Osteocyte (in vitro differentiated cells): ENCODE results near the gene TMEM179. TPM values are rescaled to one million over a fixed set of nuclear protein-coding genes. Genes with fewer than 3 reads are reported as not detected.

Experiments
- DNase-seq: peaks from one replicate; pipeline ENCODE4 v3.0.0; 2021; ENCODE audit warnings: mixed read lengths; ENCODE audit not compliant: unreplicated experiment; ENCODE audit errors: extremely low spot score
- H3K27ac Mint-ChIP-seq: one replicate; pipeline ENCODE4 v1.8.0; 2021; ENCODE audit warnings: mild to moderate bottlenecking, mixed read lengths; ENCODE audit not compliant: unreplicated experiment
- H3K27me3 Mint-ChIP-seq: one replicate; pipeline ENCODE4 v1.8.0; 2021; ENCODE audit warnings: mixed read lengths; ENCODE audit not compliant: unreplicated experiment
- H3K36me3 Mint-ChIP-seq: one replicate; pipeline ENCODE4 v1.8.0; 2021; ENCODE audit warnings: mixed read lengths; ENCODE audit not compliant: unreplicated experiment
- H3K4me1 Mint-ChIP-seq: one replicate; pipeline ENCODE4 v1.8.0; 2021; ENCODE audit warnings: mixed read lengths; ENCODE audit not compliant: unreplicated experiment
- H3K4me3 Mint-ChIP-seq: one replicate; pipeline ENCODE4 v1.8.0; 2021; ENCODE audit warnings: mild to moderate bottlenecking, moderate library complexity, mixed read lengths; ENCODE audit not compliant: unreplicated experiment
- H3K9me3 Mint-ChIP-seq: one replicate; pipeline ENCODE4 v1.8.0; 2021; ENCODE audit warnings: mixed read lengths; ENCODE audit not compliant: unreplicated experiment
- total RNA-seq: library from RNA; stranded (reverse); gene quantifications from 2 replicates; pipeline ENCODE4 v1.2.1, GENCODE V29; 2021
- TF ChIP-seq, protein P1 (sequence below): fragments of 200-600 bp; sonication (generic); IDR thresholded peaks from 2 replicates; pipeline ENCODE4 v1.5.0; 2021; ENCODE audit warnings: antibody characterized with exemption, mild to moderate bottlenecking, moderate library complexity

TMEM179 gene
- total RNA-seq, 1 donor from 2014 or later: not detected

DNA sequence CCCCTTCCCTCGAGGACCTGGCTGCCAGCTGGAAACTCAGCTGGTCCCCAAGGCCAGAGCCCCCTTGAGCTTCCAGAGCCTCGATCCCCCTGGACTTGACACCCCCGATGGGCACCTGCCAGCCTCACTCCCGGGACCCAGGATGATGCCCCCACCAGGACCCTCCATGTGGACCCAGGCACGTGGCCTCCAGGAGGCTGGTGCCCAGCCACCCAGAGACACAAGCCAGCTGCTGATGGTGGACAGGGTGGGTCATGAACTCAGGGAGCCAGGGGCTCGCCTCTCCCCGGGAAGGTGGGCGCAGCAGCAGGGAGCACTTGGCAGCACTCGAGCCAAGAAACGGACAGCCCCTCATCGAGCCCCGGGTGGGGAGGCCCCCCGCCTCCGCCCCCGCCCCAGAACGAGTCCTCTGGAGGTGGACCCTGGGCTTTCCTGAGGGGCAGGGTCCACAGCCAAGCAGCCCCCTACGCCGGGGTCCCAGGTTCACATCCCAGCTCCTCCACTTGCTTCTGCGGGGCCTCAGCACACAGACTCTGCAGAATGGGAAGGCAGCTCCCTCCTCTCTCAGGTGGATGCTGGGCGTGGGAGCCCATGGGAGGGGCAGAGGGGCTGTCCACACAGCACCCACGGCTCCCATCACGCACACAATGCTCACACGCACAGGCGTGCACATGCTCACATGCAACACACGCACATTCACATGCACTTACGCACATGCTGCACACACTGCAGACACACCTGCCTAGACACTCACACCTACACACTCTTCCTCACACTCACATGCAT is 12.9 kb downstream of the TMEM179 start:
- TF ChIP-seq, protein P1, sequence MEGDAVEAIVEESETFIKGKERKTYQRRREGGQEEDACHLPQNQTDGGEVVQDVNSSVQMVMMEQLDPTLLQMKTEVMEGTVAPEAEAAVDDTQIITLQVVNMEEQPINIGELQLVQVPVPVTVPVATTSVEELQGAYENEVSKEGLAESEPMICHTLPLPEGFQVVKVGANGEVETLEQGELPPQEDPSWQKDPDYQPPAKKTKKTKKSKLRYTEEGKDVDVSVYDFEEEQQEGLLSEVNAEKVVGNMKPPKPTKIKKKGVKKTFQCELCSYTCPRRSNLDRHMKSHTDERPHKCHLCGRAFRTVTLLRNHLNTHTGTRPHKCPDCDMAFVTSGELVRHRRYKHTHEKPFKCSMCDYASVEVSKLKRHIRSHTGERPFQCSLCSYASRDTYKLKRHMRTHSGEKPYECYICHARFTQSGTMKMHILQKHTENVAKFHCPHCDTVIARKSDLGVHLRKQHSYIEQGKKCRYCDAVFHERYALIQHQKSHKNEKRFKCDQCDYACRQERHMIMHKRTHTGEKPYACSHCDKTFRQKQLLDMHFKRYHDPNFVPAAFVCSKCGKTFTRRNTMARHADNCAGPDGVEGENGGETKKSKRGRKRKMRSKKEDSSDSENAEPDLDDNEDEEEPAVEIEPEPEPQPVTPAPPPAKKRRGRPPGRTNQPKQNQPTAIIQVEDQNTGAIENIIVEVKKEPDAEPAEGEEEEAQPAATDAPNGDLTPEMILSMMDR: no peak
- no peaks in the 10 kb centered on the region for H3K4me1 Mint-ChIP-seq
- no peak for DNase-seq

DNA sequence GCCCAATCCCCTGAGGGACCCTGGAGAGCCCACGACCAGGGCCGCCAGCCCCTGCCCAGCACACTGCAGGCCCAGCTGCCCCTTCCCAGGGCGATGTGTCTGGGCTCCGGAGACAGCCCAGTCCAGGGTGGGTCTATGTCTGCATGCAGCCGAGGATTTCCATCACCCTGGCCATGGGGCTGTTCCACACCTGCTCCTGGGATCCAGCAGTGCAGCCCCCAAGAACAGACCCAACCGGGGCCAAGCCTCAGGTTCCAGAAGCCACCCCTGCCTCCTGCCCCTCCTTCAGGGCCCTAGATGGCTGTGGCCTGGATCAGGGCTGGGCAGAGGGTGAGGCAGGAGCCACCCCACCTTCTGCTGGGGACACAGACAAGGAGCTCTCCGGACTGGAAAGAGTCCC is 13.5 kb downstream of the TMEM179 start:
- no peak overlapping the region for H3K4me3 Mint-ChIP-seq
- no peaks in the 10 kb centered on the region for H3K36me3 Mint-ChIP-seq
- peaks cover 1% of the 10 kb centered on the region for H3K4me1 Mint-ChIP-seq
- no peak overlapping the region for H3K27ac Mint-ChIP-seq
- DNase-seq: no peak
- TF ChIP-seq, protein P1: no peak
- H3K9me3 Mint-ChIP-seq: no peaks in the 10 kb centered on the region
- H3K27me3 Mint-ChIP-seq: peaks cover 6% of the 10 kb centered on the region

More for the DNA sequence above, 12.9 kb downstream of the TMEM179 start:
- Mint-ChIP-seq H3K27me3 (peaks cover 6% of the 10 kb centered on the region), H3K9me3 (no peaks in the 10 kb centered on the region), H3K4me3 (no peak overlapping the region), H3K36me3 (no peaks in the 10 kb centered on the region), H3K27ac (no peak overlapping the region)

DNA sequence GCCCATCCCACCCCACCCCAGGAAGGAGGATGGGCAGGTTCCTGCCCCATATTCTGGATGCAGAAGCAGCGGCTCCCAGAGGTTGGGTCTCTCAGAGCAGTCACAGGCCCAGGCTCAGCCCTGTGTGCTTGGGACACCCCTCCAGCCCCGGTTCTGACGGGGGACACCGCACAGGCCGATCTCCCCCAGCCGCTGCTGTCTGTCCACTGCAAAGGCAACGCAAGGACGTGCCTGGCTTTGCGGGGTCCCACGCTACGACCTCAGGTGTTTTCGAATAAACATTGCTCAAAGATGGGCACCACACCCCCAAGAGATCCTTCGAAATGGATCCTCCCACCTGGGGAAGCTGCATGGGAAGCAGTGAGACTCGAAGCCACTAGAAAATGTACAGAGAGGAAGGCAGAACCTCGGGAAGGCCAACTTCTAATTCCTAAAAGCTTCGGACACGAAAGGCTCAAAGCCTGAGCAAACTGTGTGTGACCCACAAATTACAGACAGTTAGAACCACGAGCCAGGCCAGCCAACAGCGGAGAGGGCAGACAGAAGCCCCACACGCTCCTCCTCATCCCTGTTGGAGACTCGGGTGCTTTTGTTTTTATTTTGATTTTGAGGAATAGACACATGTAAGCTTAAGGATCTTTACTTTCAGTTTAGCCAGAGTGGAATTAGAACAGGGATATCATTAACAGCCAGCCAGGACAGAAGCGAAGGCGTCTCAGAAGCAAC is 14.2 kb downstream of the TMEM179 start:
- H3K27me3 Mint-ChIP-seq: peaks cover 11% of the 10 kb centered on the region
- no peaks in the 10 kb centered on the region for H3K9me3 Mint-ChIP-seq
- TF ChIP-seq, protein P1: no peak
- DNase-seq: no peak
- no peak overlapping the region for H3K27ac Mint-ChIP-seq
- peaks cover 1% of the 10 kb centered on the region for H3K4me1 Mint-ChIP-seq
- no peak overlapping the region for H3K4me3 Mint-ChIP-seq
- no peaks in the 10 kb centered on the region for H3K36me3 Mint-ChIP-seq

DNA sequence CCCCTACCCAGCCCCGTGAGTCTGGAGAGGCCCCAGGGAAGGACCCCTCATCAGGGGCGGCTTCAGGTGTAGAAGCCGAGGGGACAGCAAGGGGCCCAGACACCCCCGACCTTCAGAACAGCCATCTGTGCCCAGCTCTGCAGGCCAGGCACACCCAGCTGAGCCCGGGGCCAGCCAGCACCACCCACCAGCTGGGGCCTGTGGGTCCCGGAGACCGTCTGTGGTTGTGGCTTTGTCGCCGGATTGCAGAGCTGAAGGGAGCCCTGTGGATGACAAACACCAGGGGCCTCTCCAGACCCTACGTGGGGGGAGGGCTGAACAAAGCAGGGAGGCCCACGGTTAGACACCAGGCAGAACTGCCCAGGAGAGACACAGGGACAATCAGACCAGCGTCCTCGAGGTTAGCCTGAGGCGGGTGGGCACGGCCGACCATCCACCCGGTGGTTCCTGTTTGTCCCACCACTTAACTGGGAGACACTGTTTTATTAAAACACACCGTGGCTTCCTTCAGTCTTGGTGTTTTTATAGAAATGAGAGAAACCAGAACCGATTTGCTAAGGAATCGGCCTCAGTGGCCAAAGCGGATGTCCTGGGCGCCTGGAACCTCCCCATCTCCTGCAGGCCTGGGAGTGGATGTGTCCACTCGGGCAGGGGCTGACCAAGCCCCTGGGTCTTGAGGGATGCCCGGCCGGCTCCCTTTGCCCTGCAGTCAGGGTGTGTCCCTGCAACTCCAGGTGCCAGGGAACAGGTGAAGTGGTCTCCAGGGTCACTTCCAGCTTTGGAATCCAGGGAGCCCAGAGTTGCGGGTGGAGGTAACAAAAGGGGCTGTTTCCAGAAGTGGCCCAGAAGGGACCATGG is 15.0 kb downstream of the TMEM179 start:
- TF ChIP-seq, protein P1: no peak
- no peak for DNase-seq
- no peaks in the 10 kb centered on the region for H3K36me3 Mint-ChIP-seq
- H3K9me3 Mint-ChIP-seq: no peaks in the 10 kb centered on the region
- no peak overlapping the region for H3K4me3 Mint-ChIP-seq
- peaks cover 1% of the 10 kb centered on the region for H3K4me1 Mint-ChIP-seq
- no peak overlapping the region for H3K27ac Mint-ChIP-seq
- H3K27me3 Mint-ChIP-seq: peaks cover 11% of the 10 kb centered on the region
